Epidermal melanocyte (primary cell): ENCODE measurements around the gene PTGFR.

Experiments
- DNase-seq: peaks from one replicate; pipeline ENCODE4 v3.0.0; 2011; ENCODE audit warnings: low spot score; ENCODE audit not compliant: insufficient read length

The PTGFR gene, protein sequence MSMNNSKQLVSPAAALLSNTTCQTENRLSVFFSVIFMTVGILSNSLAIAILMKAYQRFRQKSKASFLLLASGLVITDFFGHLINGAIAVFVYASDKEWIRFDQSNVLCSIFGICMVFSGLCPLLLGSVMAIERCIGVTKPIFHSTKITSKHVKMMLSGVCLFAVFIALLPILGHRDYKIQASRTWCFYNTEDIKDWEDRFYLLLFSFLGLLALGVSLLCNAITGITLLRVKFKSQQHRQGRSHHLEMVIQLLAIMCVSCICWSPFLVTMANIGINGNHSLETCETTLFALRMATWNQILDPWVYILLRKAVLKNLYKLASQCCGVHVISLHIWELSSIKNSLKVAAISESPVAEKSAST

DNA sequence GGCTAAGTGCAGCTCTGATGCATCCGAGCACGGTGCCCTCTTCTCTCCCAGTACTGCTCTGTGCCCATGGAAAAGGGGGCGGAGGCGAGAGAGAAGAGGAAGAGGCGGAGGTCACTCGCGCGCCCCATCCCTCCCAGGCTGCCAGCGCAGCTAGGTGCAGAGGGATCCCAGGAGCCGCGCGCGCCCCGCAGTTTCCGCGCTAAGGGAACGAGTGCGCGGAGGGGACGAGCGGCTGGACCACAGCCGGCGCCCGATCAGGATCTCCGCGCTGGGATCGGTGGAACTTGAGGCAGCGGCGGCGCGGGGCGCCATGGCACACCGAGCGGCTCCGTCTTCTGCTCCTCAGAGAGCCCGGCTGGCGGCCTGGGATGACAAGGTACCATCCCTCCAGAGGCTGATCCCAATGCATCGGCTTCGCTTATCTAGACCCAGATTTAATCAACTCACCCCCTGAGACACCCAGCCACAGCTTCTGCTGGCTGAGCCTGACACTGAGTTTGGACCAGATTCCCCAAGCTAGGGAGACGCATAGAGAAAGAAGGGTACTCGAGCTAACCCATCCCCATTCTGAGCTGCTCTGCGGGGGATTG lies at the start of gene PTGFR:
Gene PTGFR, plus strand, starts transcription at position 114 of the 590 bp plus-strand sequence. CDS start 1,770 bp downstream, outside the sequence.
- no peak for DNase-seq

DNA sequence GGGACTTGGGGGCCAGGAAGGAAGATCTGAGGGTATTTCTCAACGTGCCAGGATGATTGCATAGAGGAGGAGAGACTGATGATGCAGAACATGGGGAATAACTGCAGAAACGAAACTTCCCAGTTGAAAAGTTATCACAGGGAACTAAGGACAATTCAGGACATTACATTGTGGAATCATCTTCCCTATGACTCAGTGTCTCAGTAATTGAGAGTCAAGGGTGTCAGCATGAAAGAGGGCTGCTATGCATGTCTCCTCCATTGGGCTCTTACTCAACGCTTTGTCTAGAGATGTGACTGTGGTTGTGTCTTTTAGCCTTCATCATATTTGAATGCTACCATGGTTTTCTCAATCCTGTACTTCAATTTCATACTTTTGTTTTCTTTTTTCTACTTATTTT lies 48.9 kb upstream of the PTGFR start:
- DNase-seq, result no peak

DNA sequence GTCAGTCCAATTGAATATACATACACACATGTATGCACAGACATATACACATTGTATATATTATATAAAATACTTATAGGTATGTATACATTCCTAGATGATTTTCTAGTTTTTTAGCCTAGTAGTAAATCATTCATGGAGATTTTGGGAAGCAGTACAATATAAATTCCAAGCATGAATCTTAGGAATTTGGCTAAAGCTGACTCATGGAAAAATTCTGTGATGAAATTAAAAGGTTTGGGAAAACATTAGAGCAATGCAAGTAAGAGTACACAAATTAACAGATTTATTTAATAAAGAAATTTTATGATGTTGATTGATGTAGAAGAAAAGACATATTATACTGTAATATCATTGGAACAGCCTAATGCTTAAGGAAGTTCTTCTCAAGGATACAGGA lies 43.7 kb upstream of the PTGFR start:
- no peak for DNase-seq

DNA sequence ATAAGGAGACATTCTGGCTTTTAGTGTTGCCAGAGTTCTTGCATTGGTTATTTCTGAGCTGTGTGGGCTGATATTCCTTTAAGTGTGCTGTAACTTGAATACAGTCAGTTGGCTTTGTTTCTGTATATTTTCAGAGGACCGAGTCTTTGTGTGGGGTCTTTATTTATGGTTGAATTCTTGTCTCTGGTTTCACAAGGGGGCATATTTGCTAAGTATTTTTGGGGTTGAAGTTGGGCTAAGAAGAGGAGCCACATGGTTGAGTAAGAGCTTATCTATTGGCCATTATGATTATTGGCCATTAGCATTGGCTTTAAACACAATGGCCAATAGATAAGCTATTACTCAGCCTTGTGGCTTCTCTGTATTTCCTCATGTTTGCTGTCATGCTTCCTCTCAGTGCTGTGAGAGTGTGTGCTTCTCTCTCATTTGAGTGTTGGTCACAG lies 26.3 kb upstream of the PTGFR start:
- no peak for DNase-seq

DNA sequence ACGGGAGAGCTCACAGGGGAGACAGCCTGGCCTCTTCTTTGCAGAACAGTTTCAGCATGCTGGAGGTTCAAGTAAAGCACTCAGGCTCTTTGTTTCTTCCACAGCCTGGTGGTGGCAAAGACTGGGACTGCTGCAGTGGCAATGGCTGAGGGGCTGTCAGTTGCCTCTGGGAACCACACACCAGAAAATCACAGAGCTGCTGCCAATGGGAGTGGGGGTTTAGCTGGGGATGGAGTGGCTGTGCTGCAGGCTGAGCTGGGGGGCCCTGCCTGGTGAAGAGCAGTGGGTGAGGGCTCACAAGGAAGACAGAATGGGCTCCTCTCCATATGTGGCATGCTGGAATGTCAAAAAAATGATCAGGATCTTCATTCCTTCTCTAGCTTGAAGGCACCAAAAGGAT lies 25.6 kb upstream of the PTGFR start:
- no peak for DNase-seq

DNA sequence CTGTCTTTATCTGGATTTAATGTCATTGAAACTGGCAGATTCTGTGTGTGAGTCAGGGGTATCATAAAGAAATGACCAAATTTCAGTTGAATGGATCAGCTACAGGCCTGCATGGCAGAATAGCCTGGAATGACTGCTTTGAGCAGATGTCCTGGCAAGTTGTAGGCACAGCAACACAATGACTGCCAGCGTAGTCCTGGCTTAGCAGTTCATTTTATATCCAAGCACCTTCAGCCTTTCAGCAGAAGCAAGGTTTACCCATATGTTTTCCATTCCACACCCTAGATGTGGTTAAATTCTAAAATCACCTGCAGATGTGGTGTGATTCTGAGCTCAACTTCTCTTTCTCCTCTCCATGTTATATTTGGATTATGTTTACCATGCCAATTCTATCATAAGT lies 22.3 kb upstream of the PTGFR start:
- DNase-seq, result no peak

DNA sequence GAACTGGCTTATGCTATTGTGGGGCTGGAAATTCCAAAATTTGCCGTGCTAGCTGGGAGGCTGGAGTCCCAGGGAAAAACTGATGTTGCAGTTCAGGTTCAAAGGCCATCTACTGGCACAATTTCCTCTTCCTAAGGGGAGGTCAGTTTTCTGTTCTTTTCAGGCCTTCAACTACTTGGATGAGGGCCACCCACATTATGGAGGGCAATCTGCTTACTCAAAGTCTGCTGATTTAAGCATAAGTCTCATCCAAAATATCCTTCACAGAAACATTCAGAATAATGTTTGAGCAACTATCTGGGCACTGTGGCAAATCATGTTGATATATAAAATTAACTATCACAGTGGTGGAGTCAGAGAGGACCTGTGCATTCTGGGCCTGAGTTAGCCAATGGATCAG lies 21.2 kb upstream of the PTGFR start:
- DNase-seq, result no peak

DNA sequence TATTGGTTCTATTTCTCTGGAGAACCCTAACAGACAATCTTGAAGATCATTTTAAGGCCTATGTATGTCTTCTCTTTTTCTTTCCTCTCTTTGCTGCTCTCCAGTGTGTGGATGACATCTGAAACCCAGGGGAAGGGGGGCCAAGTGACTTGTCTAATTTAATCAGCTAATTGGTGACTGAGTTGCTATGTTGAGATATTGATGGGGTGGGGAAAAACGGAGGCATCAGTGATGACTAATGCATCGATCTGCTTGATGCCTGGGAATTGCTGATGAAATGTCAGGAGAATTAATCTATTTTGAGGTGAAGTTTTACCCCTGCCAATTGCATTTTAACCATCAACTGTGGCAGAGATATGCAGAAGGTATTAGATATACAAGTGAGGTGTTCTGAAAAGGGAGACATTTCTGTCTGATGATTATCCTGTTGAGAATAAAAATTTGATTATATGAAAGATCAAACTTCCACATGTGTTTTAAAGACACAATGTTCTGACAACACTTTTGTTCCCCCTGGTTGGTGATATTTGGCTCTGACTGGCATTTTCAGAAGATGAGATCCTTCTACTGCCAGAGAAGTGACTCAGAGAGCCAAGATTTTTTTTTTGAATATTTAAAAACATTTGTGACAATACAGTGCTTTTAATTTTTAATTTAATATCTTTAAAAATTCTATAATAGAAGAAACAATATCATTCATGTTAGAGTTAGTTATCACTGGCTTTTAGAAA lies 18.7 kb upstream of the PTGFR start:
- DNase-seq, result no peak

DNA sequence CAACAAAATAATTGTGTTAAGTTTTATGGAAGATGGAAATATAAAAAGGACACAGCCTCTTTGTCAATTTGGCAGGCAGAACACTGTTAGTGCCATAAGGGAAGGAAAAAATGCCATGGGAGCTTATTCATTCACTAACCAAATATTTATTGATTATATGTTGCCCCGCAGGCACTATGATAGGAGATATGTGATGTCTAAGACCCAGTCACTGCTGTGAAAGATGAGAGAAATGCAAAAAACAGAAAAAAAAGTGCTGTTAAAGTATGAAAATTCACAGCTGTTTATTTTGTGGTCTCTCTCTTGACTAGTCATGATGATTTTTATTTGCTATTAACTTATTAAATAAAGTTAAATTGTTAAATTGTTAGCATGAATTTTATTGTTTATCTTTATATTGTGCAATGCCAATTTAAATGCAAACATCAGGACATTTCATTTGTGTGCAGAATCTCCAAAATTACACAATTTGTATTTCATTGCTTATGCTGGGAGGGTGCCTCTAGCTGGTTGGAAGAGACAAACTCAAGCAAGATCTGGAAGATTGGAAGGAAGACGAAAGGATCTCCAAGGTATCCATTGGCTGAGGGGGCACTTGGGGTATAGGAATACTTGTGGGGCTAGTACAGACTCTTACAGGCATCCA lies 17.8 kb upstream of the PTGFR start:
- DNase-seq, result no peak

DNA sequence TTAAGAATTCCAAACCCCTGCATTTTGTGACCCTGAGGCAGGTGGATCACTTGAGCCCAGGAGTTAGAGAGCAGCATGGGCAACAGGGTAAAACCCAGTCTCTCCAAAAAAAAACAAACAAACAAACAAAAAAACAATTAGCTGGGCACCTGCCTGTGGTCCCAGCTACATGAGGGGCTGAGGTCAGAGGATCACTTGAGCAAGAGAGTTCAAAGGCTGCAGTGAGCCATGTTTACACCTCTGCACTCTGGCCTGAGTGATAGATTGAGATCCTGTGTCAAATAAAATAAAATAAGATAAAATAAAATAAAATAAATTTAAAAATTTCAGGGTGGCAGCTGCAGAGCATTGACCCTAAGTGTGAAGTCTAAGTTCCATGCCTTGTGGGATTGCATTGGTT lies 16.7 kb upstream of the PTGFR start:
- no peak for DNase-seq

DNA sequence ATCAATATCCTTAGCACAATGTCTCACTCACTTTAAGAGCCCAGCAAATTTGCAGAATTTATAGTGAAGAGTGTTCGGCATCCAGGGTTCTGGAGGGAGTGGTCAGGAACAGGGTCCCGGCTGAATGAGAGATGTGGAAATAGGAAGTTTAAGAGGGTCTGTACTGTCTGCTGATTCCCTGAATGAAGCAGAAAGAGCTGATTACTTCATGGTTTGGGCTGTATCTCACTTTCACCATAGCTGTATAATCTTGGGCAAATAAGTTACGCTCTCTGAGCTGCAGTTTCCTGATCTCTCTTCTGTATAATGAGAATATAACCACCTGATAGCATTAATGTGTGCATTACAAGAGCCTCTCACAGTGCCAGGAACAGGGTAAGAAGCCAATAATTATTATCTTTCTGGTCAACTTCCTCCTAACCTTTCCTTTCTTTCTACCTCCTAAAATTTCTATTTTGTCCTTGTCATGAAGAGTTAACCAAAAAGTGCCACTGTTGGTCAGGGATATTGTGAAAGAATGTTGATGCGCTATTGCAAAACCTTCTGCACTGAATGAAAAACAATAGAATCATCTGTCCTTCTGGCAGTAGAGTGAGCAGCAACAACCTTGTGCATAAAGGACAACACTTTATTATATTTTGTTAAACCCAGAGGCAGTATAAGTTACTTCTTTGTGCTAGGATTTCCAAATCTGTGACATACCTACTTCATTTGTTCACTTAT lies 14.7 kb upstream of the PTGFR start:
- no peak for DNase-seq

DNA sequence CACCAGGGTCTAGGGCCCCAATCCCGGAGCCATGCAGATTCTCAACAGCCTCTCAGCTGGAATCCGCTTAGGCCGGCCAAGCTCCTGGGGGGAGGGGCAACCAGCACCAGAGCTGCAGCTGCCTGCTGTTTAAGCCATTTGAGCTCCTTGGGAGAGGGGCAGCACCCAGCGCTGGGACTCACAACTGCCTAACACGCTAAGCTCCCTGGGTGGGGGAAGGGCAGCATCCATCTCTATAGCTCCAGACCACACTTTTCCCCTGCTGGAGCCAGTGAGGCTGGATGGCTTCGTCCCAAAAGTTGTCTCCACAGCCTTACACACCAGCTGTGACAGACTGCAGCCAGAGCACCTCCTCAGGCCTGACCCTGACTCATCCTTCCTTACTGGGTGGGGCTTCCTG lies 6.9 kb upstream of the PTGFR start:
- no peak for DNase-seq

DNA sequence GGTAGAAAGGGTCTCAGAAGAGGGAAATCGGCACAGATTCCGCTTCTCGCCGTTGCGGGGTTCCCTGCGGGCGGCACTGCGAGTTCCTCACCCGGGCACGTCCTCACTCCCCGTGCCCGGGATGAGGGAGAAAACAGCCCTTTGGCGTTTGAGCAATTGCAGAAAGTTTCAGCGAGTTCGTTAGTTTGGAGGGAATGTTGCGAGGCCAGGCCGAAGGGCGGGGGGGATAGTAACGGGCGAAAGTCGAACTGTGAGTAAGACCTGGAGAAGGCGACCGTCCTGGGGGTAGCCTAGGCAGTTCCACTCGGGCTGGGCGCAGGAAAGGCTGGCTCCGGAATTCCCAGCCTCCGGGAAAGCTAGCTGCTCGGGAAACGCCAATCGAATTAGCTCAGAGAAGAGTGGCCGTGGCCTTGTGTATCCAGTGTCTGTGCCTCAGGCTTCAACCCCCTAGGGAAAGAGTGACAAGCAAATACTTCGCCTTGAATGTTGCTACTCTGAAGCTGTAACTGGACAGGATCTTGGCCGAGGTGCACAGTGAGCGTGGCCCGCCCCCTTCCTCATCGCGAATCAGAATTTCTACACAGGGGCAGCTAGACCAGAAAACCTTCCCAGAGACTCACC lies 787 bp downstream of the PTGFR start:
- DNase-seq, result no peak

DNA sequence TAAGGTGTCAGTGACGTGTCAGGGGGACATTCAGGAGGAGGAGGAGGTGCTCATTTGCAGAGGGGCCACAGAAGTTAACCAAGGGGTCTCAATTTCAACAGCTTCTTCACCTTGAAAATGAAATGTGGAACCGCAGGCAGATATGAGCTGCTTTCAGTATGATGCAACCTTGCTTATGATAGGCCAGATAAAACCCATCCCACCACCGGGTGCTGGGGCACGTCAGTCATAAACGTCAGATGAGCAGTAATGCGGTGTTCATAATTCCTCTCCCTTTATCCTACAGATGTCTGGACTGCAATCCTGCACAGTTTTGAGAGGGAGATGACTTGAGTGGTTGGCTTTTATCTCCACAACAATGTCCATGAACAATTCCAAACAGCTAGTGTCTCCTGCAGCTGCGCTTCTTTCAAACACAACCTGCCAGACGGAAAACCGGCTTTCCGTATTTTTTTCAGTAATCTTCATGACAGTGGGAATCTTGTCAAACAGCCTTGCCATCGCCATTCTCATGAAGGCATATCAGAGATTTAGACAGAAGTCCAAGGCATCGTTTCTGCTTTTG lies 1.7 kb downstream of the PTGFR start:
- no peak for DNase-seq

DNA sequence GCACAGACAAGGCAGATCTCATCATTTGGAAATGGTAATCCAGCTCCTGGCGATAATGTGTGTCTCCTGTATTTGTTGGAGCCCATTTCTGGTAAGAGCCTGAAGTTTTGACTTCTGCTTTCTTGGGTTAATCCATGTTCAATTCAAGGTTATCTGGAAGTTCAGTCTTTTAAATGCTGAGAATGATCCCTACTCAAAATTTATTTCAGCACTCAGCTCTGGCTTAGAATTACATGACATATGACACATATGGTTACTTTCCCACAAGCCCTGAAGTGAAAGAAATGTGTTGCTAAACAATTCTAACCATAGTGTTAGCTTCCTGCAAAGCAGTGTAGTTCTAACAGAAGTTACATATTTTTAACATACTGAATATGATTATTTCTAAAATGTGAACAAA lies 2.7 kb downstream of the PTGFR start:
- DNase-seq, result no peak

DNA sequence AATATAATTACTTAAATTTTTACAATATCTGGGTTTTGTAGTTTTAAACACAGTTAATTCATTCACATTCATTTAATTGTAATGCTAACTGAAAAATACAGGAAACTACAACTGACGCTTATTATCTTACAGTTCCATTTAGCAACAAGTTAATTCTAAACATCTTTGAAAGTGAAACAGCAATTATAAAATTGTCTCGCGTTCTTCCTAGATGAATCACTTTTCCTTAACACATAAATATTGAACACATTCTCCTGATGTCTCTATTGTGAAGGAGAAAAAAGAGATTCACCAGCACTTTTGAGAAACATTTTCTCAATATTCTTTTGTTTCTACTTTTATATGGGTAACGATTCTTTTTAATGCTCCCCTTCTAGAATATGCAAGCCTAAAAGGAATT lies 6.4 kb downstream of the PTGFR start:
- DNase-seq, result no peak

DNA sequence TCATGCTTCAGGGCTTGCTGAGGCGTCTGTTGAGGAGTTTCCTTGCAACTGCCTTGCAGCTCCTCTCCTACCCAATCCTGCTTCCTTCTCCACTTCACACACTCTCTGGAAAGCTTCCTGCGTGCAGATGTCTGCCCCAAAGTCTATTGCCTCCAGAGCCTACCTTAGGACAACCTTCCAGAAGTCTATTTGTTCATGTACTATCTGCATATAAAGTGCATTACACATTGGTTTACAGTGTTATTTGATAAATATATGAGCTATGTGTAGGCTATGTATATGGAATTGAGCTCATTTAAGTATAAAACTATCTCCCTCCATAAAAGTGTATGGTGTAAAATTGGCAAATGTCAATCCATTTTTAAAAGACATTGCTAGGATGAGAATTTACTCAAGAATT lies 9.8 kb downstream of the PTGFR start:
- DNase-seq, result no peak

DNA sequence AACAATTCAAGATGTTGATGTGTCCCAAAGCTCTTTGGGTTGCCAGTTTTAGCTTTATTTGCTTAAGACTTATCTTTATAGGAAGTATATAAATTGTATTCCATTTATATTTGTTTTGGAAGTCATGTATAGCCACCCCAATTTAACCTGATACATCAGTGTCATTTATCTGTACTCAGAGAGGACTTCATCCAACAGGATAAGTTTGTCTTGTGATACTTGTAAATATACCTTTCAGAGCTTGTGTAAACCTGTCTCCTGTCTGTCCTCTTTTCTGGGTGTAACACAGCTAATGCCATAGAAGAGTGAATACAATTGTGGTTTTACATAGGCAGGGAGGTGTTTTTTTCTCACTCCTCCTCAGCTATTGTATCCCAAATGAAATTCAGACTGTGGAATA lies 10.4 kb downstream of the PTGFR start:
- no peak for DNase-seq

DNA sequence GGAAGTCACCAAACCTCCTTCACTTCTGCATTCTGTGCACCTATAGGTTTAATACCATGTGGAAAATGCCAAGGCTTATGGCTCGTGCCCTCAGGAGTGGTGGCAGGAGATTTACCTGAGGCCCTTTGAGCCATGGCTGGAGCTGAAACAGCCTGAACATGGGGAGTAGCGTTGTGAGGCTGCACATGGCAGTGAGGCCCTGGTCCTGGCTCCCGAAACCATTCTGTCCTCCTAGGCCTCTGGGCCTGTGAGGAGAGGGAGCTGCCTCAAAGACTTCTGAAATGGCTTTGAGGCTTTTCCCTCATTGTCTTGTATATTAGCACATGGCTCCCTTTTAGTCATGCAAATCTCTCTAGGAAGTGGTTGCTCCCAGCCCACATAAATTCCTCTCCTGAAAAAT lies 20.6 kb downstream of the PTGFR start:
- no peak for DNase-seq

DNA sequence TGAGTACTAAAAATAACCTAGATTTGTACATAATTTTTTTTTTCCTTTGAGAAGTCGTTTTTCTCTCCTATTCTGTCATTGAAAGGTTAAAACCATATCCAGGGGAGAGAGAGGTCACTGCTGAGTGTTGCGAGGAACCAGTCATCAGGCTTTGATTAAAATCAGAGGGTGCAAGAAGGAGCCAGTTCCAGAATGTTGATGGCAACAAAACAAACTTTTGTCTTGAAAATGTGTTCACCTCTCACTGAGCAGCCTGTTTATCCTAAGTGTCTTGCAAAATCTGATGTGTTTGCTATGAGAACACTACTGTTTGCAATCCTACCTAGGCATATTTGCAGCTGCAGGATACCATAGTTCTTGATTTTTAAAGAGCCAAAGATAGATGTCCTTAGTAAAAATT lies 25.9 kb downstream of the PTGFR start:
- DNase-seq, result no peak

DNA sequence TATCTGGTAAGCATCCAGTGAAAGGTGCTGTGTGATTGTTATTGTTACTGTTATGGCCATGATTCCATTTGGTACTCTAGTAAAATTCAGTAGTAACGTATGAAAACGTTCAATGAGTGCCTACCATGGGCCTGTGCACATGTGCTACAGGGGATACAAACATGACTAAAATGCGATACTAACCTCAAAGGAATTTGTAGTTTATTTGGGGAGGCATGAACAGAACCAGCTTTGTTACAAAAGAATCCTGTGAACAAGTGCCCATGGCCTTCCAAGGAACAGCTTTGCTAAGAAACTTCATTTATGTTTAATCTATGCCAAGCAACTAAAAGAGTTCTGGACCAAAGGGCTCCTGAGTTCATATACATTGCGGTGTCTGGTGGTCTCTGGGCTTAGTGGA lies 28.7 kb downstream of the PTGFR start:
- no peak for DNase-seq
